GM12872 (cell line): ENCODE measurements around the gene AGBL1.

ENCODE experiments used
- TF ChIP-seq, protein P1 (sequence below): IDR thresholded peaks from 3 replicates; pipeline ENCODE4 v1.5.1; 2011; ENCODE audit warnings: low read depth, mild to moderate bottlenecking, low read length, moderate library complexity; ENCODE audit not compliant: insufficient read depth

AGBL1 gene

DNA sequence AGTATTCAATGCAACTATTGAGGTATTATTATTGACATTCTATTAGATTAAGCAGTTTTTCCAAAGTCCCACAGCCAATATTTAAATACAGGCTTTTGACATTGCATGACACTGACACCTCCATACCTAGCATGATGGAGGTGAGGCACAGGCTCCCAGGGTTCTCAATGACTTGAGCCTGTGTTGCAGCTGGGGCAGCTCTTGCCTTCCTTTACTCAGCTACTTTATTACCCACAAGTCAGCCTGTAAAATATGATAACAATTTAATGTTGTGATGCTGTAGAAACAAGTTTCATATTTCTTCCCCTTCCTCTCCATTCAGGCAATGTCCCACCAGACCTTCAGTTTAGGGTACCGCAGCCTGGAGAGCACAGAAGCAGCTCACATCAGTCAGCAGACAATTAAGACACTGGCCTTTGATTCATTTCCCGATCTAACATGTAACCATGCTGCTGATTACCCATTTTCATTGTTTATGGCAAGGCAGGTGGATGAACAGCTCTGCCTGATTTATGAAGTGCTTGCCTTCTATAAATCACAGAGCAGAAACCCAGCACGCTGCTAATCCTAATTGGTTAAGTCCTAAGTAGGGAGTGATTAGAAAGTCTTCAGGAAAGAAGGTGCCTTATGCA lies 826.1 kb downstream of the AGBL1 start:
- TF ChIP-seq, protein P1, sequence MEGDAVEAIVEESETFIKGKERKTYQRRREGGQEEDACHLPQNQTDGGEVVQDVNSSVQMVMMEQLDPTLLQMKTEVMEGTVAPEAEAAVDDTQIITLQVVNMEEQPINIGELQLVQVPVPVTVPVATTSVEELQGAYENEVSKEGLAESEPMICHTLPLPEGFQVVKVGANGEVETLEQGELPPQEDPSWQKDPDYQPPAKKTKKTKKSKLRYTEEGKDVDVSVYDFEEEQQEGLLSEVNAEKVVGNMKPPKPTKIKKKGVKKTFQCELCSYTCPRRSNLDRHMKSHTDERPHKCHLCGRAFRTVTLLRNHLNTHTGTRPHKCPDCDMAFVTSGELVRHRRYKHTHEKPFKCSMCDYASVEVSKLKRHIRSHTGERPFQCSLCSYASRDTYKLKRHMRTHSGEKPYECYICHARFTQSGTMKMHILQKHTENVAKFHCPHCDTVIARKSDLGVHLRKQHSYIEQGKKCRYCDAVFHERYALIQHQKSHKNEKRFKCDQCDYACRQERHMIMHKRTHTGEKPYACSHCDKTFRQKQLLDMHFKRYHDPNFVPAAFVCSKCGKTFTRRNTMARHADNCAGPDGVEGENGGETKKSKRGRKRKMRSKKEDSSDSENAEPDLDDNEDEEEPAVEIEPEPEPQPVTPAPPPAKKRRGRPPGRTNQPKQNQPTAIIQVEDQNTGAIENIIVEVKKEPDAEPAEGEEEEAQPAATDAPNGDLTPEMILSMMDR: no peak

DNA sequence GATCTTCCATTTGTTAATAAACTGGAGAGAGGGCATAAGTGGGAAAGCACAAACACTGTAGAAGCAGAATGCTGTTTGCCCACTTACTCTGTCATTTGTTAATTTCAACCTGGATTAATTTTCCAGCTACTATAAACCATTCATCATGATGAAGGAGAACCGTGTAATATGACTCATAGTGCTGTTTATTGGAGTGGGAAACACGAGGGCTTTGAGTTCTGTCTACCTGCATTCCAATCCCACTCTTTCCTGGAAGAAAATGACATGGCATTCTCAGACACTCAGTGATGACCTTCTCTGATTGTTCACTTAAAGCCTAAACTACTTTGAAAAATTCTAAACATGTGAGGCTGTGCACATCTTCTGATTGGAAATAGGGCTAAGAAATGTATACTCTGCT lies 826.7 kb downstream of the AGBL1 start:
- TF ChIP-seq, protein P1: no peak

DNA sequence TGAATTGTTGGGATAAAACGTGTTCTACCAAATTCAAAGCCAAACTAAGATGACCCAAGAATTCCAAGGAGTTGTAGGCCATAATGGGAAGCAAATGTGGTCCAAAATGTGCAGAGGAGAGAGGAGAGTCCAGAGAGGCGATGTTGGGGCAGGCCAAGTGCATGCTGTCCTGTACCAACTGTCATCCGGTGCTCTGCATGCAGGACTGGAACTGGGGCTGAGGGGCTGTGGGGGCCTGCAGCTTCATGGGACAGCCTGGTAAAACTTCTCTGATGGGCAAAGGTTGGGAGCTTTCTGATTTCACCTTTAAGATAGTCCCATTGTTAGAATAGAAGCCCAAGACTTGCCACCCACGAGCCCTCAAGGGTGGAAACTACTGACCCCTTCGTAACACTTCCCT lies 831.4 kb downstream of the AGBL1 start:
- TF ChIP-seq, protein P1: no peak

DNA sequence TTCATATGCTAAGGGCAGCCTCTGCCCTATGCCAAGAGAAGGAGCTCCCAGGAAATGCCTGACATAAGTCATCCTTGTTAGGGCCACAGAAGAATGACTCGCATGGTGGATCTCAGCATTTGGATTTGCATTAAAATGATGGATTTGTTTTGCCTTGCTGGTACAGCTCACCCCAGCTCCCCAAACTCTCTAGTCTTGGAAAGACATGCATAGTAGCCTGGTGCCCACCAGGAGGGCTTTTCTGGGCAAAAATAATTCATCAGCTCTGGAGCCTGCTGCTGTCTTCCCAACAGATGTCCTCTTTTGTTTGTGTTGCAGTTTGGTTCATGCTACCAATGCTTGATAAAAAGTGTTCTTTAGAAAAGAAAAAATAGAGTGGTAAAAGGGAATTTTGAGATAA lies 833.0 kb downstream of the AGBL1 start:
- TF ChIP-seq, protein P1: no peak

DNA sequence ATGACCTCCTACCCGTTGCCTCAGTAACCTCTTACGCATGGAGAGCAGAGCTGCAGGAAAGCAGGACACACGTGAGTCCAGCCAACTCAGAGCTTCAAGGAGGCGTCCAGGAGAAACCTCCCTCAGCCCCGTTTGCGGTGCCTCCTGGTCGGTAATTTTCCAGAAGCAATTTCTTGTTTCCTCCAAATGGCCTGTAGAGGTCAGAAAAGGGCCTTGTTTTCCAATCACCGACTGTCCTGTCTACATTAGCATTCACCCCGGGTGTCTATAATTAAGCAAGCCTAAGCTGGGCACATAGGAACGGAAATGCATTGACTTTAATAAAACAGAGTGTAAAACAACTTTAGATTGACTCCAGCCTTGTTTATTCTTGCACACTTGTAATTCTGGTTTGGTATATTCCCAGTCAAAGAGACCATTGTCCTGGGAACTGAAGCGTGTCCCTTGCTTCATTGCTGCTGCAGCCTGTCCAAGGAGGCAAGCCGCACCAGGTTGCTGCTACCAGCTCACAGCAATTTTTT lies 836.2 kb downstream of the AGBL1 start:
- TF ChIP-seq, protein P1: peak; percentile 45; the same call in 2 of the 3 replicates

DNA sequence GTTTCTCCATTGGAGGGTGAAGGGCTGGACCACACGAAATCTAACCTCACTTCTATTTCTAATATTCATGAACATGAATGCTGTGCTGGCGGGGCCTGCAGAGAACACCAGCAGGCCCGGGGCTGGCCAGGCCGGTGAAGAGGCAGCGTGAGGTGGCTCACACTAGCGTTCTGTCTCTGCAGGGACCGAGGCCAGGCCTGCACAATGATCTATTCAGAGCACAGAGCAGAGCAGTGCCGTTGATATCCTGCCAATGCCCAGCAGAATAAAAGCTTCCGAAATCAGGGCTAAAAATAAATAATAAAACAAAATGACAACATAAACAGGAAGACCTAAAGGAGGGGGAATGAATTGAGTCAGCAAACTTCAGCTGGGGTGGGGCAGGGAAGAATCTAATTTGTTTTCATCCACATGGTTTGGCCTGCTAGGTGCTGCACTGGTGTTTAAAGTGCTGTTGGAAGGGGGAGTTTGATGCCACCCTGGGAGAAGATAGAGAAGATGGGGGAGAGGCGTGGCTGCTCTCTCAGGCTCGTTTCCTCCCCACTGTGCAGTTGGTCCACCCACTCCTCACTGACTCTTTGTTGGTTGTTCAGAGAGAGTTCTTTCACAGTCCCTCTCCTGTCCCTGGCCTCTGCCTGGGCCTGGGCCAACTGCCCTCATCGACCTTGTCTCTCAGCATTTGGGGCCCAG lies 837.1 kb downstream of the AGBL1 start:
- TF ChIP-seq, protein P1: no peak

DNA sequence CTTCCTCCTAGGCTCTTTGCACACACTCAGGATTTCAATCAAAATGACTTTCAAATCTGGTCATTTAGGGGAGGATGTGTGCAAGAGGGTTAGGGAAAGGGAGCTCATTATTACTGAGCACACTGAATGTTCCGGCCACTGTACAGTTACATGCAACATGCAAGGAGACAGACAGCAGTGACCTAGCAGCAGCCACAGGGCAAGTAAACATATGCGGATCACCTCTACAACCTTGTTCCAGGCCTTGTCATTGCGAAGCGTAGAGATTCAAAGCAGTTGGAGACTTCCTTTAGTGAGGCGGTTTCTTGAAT lies 837.6 kb downstream of the AGBL1 start:
- TF ChIP-seq, protein P1: no peak
